AG04449 (cell line): ENCODE results near the gene KIF20B.

ENCODE experiments used
- CTCF ChIA-PET: fragments of 350-600 bp; formaldehyde crosslinking; extraction: SDS; loops from one replicate; lab custom pipeline; 2021; ENCODE audit warnings: antibody characterized with exemption; lab: Yijun Ruan, JAX
- POLR2A ChIA-PET: fragments of 400-600, 350-600 bp; formaldehyde crosslinking; extraction: SDS; loops from one replicate; lab custom pipeline; 2020; ENCODE audit warnings: antibody characterized with exemption, inconsistent platforms; lab: Yijun Ruan, JAX
- DNase-seq: peaks from one replicate; pipeline ENCODE4 v3.0.0-alpha.2; 2010; ENCODE audit warnings: low read depth, low spot score
- H3K4me3 ChIP-seq: 2 replicates; pipeline ENCODE4 v1.5.1; 2011; ENCODE audit warnings: low read depth, mild to moderate bottlenecking, control low read depth, low read length
- TF ChIP-seq, protein P1 (sequence below): IDR thresholded peaks from one replicate; pipeline ENCODE4 v1.5.1; 2011; ENCODE audit warnings: mild to moderate bottlenecking, moderate library complexity, low read length, control low read depth, inconsistent platforms; ENCODE audit not compliant: insufficient read depth; ENCODE audit errors: missing control alignments

KIF20B gene

DNA sequence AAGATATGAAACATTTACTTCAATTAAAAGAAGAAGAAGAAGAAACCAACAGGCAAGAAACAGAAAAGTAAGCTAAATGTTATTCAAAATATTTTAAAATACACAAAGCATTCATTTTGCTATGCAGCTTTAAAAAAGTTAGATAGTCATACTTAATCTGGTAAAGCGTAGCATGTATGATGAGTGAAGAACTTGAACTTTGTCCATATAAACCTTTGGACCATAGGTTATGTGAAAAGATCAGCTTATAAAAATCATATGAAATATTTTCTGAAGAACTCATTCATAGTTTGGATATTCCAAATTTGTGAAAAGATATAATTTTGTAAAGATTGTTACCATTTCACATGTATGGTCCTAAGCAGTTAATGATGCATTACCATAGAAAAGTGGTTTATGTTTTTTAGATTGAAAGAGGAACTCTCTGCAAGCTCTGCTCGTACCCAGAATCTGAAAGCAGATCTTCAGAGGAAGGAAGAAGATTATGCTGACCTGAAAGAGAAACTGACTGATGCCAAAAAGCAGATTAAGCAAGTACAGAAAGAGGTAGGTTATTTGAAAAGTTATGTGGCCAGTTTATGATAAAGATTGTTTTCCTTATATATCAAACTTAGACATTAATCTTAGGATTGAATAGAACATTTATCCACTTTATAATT, 37.3 kb downstream of the KIF20B start:
- CTCF ChIA-PET, result no interaction called here
- TF ChIP-seq, protein P1, sequence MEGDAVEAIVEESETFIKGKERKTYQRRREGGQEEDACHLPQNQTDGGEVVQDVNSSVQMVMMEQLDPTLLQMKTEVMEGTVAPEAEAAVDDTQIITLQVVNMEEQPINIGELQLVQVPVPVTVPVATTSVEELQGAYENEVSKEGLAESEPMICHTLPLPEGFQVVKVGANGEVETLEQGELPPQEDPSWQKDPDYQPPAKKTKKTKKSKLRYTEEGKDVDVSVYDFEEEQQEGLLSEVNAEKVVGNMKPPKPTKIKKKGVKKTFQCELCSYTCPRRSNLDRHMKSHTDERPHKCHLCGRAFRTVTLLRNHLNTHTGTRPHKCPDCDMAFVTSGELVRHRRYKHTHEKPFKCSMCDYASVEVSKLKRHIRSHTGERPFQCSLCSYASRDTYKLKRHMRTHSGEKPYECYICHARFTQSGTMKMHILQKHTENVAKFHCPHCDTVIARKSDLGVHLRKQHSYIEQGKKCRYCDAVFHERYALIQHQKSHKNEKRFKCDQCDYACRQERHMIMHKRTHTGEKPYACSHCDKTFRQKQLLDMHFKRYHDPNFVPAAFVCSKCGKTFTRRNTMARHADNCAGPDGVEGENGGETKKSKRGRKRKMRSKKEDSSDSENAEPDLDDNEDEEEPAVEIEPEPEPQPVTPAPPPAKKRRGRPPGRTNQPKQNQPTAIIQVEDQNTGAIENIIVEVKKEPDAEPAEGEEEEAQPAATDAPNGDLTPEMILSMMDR, result no peak
- POLR2A ChIA-PET, result no interaction called here
- H3K4me3 ChIP-seq, result no peak overlapping the region
- DNase-seq, result no peak

- TF ChIP-seq, protein P1, result no peak
- H3K4me3 ChIP-seq, result no peak overlapping the region
- CTCF ChIA-PET, result no interaction called here
- no peak for DNase-seq
- POLR2A ChIA-PET, result no interaction called here
Observed at GRCh38 chr10:89741126-89741762, 39.9 kb downstream of the KIF20B start.

GRCh38 chr10:89744026-89744425, 42.6 kb downstream of the KIF20B start:
- TF ChIP-seq, protein P1, result no peak
- no peak overlapping the region for H3K4me3 ChIP-seq
- ChIA-PET CTCF (no interaction called here), POLR2A (no interaction called here)
- peak; percentile 5 for DNase-seq

DNA sequence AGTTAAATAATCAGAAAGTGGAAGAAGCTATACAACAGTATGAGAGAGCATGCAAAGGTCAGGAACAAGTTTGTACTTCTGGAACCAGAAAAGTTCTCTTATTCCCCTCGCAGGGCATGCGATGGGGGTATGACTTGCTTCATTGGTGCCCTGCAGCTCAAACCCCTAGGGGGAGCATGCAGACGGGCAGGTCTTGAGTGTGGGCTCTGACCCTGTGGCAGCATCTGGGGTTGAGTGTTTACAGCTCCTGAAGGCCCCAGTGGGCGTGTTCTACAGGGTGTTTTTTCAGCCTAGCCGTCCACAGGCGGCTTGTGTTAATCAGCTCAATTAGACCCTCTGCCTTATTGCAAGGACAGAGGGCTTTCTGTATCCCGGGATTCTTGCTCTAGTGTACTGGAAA, 44.5 kb downstream of the KIF20B start:
- DNase-seq, result no peak
- CTCF ChIA-PET, result no interaction called here
- H3K4me3 ChIP-seq, result no peak overlapping the region
- TF ChIP-seq, protein P1, result no peak
- POLR2A ChIA-PET, result interaction anchor here (0.9 kb wide), 1 partner anchor 102 kb away, joined by 3 read pairs; no protein-coding TSS in a partner anchor

- no peak for DNase-seq
- TF ChIP-seq, protein P1, result no peak
- CTCF ChIA-PET, result no interaction called here
- H3K4me3 ChIP-seq, result no peak overlapping the region
- POLR2A ChIA-PET, result no interaction called here
Observed at GRCh38 chr10:89750441-89750840, 49.1 kb downstream of the KIF20B start.

GRCh38 chr10:89755374-89755773, 54.0 kb downstream of the KIF20B start:
- ChIA-PET POLR2A (no interaction called here), CTCF (no interaction called here)
- DNase-seq, result no peak

More at GRCh38 chr10:89755374-89755773, 54.0 kb downstream of the KIF20B start:
- TF ChIP-seq, protein P1, result no peak
- H3K4me3 ChIP-seq, result no peak overlapping the region
